HPDE6-E6E7 (cell line): ENCODE data around the gene NCOA4.
A peak's percentile ranks its signal among the peaks of the same experiment; 100 is the strongest.
"Not testable (repeated sequence)": the region's sequence is repeated elsewhere in the genome, so short reads cannot be mapped to it uniquely, and the experiment has no call there.

Source experiments
- DNase-seq: peaks from one replicate; pipeline ENCODE4 v3.0.0; 2011; ENCODE audit warnings: missing footprints; ENCODE audit errors: extremely low spot score

NCOA4 gene

GRCh38 chr10:46030091-46030937, at the start of gene NCOA4:
Gene NCOA4, minus strand, starts transcription at chr10:46030623. Its CDS starts 13,943 bp downstream, at chr10:46016680.
- DNase-seq = peak; percentile 97

- no peak for DNase-seq
Observed at GRCh38 chr10:46079831-46080585, 49.6 kb upstream of the NCOA4 start.

- DNase-seq = no peak
Observed at GRCh38 chr10:46077731-46078413, 47.4 kb upstream of the NCOA4 start.

DNA sequence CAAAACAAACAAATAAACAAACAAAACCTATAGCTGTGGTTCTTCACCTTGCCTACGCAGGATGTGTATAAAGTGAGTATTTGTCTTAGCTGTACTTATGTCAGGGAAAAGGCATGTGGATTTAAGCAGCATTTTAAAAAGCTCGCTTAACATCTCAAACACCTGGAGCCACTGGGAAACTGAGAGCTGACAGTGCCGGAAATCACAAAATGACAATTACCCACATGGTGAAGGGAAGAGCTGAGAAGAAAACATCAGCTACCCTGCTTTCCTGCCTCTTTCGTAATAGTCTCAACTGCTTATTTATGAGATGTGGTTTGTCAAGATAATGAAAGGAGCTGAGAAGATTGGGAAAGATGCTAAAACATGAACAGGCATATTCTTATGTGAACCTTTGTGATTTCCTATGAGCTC, 46.7 kb upstream of the NCOA4 start:
- DNase-seq = no peak

GRCh38 chr10:46075869-46076268, 45.4 kb upstream of the NCOA4 start:
- no peak for DNase-seq

GRCh38 chr10:46074196-46074946, 43.9 kb upstream of the NCOA4 start:
- no peak for DNase-seq

GRCh38 chr10:46073564-46073963, 43.1 kb upstream of the NCOA4 start:
- no peak for DNase-seq

DNA sequence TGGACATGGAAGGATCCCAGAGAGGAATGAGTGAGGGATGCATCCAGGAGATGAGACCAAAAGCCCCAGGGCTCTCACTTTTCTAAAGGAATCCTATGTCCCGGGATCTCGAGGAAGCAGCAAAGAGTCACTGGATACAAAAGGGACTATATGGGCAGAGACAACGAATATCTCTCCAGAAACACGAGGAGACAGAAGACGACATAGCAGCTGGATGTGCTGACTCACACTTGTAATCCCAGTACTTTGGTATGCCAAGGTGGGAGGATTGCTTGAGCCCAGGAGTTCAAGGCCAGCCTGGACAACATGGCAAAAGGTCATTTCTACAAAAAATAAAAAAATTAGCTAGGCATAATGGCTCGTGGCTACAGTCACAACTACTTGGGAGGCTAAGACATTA, 40.3 kb upstream of the NCOA4 start:
- no peak for DNase-seq

DNA sequence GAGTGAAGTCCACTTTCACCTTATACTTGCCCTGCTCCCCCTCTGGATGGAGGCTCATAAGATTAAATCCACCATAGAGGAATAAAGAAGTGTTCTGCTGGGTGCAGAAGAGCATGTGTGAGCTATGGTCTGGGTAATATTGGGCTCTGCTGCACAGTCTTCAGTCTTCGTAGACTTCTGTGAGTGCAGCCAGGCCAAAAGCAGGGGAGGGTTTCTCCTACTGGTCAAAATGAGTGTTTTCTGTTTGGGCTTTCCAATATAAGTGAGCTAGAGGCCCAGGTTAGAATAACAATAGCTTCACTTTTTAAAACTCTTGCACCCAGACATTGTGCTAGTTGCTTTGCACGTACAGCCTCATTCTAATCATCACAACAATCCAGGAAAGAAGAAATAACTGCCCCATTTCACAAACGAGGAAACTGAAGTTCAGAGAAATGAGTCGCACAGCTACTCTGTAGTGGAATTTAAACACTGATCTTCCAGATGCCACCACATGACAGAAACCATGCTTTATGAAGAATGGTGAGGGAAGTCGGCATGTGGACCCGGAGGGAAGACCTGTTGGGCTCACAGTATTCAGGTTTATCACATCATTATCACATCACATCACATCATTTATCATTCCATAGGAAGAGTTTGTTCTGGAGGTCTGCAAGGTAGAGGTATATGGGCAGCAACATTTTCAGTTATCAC, 39.5 kb upstream of the NCOA4 start:
- no peak for DNase-seq

GRCh38 chr10:46068905-46069304, 38.5 kb upstream of the NCOA4 start:
- DNase-seq = no peak

- DNase-seq = no peak
Observed at GRCh38 chr10:46068117-46068516, 37.7 kb upstream of the NCOA4 start.

- no peak for DNase-seq
Observed at GRCh38 chr10:46064269-46064817, 33.9 kb upstream of the NCOA4 start.

DNA sequence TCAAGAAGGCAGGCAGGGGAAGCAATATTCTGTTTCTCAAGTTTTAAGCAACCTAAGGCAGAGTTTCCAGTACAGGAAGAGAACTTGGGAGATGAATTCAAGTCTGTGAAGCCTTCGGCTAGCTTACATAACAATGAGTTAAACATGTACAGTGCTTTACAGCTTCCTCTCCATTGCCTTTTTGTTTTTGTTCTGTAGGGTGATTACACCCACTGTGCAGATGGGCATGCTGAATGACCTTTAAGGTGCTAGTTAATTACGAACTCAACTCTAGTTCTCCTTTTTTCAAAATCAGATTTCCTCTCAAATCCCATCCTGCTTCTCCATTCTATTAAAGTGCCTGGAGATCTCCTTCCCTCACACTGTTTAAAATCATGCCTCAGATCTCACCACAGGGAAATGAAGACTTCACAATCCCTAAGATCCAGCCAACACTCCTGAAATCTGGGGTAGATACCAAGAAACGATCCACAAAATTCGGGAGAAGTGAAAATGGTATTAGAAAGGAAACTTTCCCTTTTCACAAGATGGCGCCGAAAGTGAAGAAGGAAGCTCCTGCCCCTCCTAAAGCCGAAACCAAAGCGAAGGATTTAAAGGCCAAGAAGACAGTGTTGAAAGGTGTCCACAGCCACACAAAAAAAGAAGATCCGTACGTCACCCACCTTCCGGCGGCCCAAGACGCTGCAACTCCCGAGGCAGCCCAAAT, 32.5 kb upstream of the NCOA4 start:
- no peak for DNase-seq

DNA sequence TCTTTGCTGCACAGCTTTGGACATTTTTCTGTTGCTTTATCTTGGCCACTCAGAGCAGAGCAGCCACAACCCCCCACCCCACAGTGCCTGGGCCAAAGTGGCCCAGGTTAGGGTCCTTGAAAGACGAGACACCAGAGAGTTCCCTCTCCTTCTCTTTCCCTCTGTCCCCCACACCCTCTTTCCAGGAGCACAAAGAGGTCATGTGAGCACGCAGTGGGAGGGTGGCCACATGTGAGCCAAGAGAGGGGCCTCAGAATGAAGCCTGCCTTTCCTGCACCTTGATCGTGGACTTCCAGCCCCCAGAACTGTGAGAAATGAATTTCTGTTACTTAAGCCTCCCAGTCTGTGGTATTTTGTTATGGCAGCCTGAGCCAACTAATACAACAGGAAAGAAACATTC, 30.3 kb upstream of the NCOA4 start:
- no peak for DNase-seq

DNA sequence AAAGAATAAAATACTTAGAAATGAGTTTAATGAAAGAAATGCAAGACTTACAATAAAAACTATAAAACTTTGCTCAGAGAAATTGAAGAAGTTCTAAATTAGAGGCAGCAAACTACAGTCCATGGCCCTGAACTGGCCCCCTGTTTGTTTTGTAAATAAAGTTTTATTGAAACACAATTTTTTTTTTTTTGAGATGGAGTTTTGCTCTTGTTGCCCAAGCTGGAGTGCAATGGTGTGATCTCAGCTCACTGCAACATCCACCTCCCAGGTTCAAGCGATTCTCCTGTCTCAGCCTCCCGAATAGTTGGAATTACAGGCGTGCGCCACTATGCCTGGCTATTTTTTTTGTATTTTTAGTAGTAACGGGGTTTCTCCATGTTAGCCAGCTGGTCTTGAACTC, 27.5 kb upstream of the NCOA4 start:
- not testable (repeated sequence) for DNase-seq

DNA sequence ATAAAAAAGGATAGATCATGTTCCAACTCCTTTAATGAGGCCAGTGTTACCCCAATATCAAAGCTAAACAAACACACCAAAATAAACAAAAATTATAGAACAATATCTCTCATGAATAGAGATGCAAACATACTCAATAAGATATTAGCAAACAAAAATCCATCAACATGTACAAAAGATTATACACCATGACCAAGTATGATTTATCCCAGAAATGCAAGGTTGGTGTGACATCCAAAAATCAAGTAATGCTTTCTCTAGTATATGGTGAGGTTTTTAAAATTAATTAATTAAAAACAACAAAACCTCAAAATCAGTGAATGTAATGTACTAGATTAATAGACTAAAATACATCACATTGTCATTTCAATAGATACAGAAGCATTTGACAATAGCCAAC, 26.6 kb upstream of the NCOA4 start:
- no peak for DNase-seq

GRCh38 chr10:46055771-46056170, 25.3 kb upstream of the NCOA4 start:
- DNase-seq = no peak

GRCh38 chr10:46053534-46054434, 23.4 kb upstream of the NCOA4 start:
- no peak for DNase-seq

DNA sequence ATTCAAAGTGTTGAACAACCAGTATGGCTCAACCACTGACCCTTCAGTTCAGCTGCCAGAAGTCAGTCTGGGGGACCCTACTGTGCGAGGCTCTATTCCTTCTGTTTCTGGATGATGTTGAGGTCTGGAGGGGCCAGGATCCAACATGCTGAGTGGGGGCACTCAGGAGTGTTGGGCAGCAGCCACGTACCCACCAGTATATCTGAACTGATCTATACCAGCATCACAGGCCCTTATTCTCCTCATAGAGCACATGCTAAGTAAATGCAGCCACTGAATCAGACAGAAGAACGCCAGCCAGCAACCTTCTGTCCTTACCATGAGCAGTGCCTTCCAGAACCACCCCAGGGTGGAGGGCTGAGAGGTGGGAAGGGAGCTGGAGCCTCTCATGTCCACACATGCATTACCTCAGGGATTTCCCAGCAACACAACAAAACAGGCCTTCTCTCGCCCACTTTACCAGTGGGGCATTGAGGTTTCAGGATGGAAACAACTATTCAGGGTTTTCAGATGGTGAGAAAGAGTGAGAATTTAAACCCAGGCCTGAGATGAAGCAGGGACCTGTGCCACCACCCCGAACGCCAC, 22.5 kb upstream of the NCOA4 start:
- DNase-seq = no peak
